LNCaP clone FGC (cell line): ENCODE results near the gene PNKD.

Source experiments
- DNase-seq: peaks from one replicate; pipeline ENCODE4 v3.0.0-alpha.2; 2011; ENCODE audit warnings: low read depth
- H3K4me3 ChIP-seq: 2 replicates; pipeline ENCODE4 v1.5.1; 2011; ENCODE audit warnings: mild to moderate bottlenecking, low read depth, low read length, control low read depth
- TF ChIP-seq, protein P1 (sequence below): IDR thresholded peaks from 2 replicates; pipeline ENCODE4 v1.5.1; 2012; ENCODE audit warnings: mild to moderate bottlenecking; ENCODE audit not compliant: control insufficient read depth, insufficient read depth; ENCODE audit errors: extremely low read depth

Gene PNKD

DNA sequence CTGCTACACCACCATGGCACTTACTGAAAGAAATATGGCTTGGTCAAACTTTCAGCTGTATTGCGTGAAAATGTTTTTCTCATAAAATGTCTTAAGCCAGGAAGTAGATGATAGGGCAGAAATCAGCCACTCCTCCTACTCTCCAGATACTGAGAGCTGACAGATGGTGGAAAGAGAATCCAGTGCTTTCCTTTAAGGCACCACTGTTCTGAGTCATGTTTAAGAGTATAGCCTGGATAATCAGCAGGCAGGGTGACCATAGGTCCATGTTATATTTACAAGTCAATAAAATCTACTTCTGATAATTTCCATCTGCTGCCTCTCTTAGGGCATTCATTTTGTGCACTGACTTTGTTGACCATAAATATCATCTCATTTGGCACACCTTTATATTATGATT lies 31.4 kb upstream of the PNKD start:
- H3K4me3 ChIP-seq = no peak overlapping the region
- DNase-seq = no peak
- TF ChIP-seq, protein P1, sequence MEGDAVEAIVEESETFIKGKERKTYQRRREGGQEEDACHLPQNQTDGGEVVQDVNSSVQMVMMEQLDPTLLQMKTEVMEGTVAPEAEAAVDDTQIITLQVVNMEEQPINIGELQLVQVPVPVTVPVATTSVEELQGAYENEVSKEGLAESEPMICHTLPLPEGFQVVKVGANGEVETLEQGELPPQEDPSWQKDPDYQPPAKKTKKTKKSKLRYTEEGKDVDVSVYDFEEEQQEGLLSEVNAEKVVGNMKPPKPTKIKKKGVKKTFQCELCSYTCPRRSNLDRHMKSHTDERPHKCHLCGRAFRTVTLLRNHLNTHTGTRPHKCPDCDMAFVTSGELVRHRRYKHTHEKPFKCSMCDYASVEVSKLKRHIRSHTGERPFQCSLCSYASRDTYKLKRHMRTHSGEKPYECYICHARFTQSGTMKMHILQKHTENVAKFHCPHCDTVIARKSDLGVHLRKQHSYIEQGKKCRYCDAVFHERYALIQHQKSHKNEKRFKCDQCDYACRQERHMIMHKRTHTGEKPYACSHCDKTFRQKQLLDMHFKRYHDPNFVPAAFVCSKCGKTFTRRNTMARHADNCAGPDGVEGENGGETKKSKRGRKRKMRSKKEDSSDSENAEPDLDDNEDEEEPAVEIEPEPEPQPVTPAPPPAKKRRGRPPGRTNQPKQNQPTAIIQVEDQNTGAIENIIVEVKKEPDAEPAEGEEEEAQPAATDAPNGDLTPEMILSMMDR = no peak

DNA sequence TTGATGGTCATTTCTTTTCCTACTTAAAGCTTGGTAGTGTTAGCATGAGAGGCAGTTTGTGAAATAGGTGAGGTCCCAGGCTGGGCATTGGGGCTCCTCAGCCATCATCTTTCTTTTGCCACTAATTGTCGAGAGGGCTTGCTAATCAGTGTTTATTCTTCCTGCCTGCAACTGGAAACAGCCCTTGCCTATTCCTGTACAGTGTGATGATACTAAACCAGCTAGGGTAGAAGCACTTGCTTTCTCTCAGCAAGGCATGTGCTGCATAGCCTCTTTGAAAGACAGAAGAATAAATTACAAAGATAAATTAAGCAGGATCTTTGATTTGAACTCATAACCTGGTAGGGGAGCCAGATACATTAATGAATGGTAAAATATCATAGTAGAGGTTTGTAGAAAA lies 26.1 kb upstream of the PNKD start:
- TF ChIP-seq, protein P1 = no peak
- no peak overlapping the region for H3K4me3 ChIP-seq
- no peak for DNase-seq

DNA sequence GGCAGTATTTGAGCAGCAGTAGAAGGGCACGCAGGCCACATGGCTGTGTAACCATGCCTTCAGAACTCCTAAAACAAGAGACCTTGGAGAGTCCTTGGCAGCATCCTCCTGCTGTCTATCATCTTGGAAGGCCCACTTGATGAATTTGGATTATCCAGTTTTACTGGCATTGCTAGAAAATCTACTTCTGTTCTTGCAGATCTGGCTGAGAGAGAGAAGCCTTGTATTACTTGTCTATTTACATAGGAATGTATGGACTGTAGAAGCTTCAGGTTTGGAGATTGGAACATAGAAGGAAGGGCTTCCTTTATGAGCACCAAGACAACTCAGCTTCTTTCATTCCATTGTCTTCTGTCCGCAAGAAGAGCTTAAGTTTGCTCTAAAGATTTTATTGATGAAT lies 25.7 kb upstream of the PNKD start:
- no peak overlapping the region for H3K4me3 ChIP-seq
- peak; percentile 64 for DNase-seq
- TF ChIP-seq, protein P1 = no peak

DNA sequence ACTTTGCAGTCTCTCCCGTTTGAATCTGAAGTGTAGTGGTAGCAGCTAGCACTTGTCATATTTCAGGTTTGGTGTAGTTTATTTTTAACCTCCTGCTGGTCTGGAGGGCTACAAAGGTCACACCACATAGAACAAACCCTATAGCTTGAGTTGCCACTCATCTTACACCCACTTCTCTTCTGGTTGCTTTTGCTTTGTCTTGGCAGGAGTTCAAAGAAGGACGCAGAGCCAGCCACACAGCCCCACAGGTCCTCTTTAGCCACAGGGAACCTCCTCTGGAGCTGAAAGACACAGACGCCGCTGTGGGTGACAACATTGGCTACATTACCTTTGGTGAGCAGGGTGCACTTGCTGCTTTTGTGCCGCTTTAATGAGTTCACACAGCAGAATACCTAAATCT lies 25.1 kb upstream of the PNKD start:
- TF ChIP-seq, protein P1 = no peak
- no peak for DNase-seq
- H3K4me3 ChIP-seq = no peak overlapping the region

DNA sequence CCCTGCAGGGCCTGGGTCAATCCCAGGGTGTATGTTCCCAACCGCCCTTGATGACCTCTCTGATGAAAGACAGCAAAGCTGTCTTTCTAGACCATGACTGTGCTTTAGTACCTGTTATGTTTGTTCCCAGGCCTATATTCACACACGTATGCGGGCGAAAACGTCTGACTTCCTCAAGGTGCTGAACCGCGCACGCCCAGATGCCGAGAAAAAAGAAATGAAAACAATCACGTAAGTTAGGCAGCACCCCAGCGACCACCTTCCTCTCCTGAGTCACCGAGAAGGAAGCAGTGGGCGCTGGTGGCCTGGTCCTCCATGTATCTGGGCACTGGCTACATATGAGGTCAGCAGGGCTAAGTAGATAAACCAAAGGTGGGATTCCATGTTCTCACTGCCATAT lies 20.6 kb upstream of the PNKD start:
- H3K4me3 ChIP-seq = no peak overlapping the region
- DNase-seq = no peak
- TF ChIP-seq, protein P1 = no peak

DNA sequence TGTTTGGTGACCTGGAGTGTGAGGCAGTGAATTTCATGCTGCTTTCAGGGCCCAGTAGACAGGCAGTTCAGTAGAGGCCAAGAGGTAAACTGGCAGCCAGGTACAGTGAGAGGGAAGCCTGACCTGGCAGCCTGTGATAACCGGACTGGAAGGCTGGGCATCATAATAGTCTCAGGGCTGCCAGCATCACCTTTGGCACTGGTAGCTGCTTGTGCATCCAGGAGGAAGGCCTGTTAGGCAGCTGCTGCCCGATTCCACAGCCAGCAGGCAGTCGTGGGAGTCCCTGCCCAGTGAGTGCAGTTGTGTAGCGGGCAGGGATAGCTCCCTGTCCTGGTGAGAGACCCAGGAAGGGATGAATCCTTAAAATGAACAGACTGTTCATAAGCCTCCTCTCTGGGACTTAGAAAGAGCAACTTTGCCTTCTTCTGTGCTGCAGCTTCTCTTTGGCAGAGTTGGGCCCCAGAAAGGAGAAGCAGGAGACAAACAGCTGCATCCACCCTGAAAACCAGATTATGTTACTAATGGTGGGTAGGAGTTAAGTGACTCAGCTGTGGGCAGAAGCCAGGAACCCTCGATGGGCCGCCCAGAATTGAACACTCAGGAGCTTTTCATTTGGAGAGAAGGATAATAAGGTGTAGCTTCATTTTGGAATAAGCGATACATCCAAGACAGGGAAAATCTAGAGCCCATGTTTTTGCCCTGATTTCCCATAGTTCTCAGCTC lies 17.6 kb upstream of the PNKD start:
- DNase-seq = no peak
- TF ChIP-seq, protein P1 = no peak
- no peak overlapping the region for H3K4me3 ChIP-seq

DNA sequence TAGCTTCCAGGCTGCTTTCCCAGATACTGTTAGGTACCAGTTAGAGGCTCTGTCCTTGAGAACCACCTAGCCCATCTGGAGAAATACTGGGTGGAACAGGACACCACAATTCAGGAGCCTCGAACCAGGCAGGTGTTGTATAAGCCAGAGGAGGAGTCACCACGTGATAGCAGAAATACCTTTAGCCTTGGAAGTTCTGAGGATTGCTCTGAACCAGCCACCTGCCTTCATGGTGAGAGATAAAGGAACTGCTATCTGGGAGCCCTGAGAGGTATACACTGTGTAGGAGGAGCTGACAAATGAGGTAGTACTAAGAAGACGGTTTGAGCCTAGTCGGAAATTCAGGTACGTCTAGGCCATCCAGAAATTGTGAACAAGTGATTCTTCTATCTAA lies 17.1 kb upstream of the PNKD start:
- TF ChIP-seq, protein P1 = no peak
- DNase-seq = no peak
- H3K4me3 ChIP-seq = no peak overlapping the region
